ENCODE measurements around the gene PIGT.

Gene PIGT

DNA sequence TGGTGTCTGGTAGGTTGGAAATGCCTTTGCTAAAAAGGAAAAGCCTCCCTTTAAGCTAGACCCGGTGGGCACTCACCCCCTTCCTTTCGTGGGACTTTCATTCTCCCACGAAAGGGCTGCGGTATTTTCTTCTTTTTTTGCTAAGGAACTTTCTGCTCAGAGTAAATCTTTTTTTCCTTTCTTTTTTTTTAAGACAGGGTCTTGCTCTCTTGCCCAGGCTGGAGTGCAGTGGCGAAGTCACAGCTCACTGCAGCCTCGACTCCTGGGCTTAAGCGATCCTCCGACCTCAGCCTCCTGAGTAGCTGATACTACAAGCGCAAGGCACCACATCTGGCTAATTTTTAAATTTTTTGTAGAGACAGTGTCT, 41.9 kb upstream of the PIGT start:
- Histone ChIP-seq H3K4me1 (ENCODE audit: control insufficient read depth in 1 of 2, insufficient read depth in 2 of 2, low read length in 2 of 2) (peaks cover 13 to 37% of the 10 kb centered on the region in 2 donors), H3K9ac (ENCODE audit: low read depth in 1 of 2, low read length in 2 of 2) (peak overlapping the region in 1 of 2 donors; percentile 59), H3K27ac (ENCODE audit: low read depth, low read length) (no peak overlapping the region), H3K9me3 (ENCODE audit: control insufficient read depth in 1 of 2, low read length in 2 of 2) (no peaks in the 10 kb centered on the region), H3K36me3 (ENCODE audit: control insufficient read depth in 1 of 2, insufficient read depth in 2 of 2, low read length in 2 of 2) (no peaks in the 10 kb centered on the region), H3K27me3 (ENCODE audit: control insufficient read depth in 1 of 2, insufficient read depth in 2 of 2, low read length in 2 of 2) (no peaks in the 10 kb centered on the region), H3K4me3 (ENCODE audit: low read depth in 1 of 2, low read length in 2 of 2) (peak overlapping the region; percentile 67 to 82)

GRCh38 chr20:45374966-45375365, 41.0 kb upstream of the PIGT start:
- no peaks in the 10 kb centered on the region for H3K27me3 ChIP-seq (ENCODE audit: control insufficient read depth in 1 of 2, insufficient read depth in 2 of 2, low read length in 2 of 2)
- no peaks in the 10 kb centered on the region for H3K36me3 ChIP-seq (ENCODE audit: control insufficient read depth in 1 of 2, insufficient read depth in 2 of 2, low read length in 2 of 2)
- H3K9ac ChIP-seq (ENCODE audit: low read depth in 1 of 2, low read length in 2 of 2), result no peak overlapping the region
- H3K27ac ChIP-seq (ENCODE audit: low read depth, low read length), result no peak overlapping the region
- H3K4me1 ChIP-seq (ENCODE audit: control insufficient read depth in 1 of 2, insufficient read depth in 2 of 2, low read length in 2 of 2), result peaks cover 13 to 35% of the 10 kb centered on the region in 2 donors
- no peaks in the 10 kb centered on the region for H3K9me3 ChIP-seq (ENCODE audit: control insufficient read depth in 1 of 2, low read length in 2 of 2)
- no peak overlapping the region for H3K4me3 ChIP-seq (ENCODE audit: low read depth in 1 of 2, low read length in 2 of 2)

- Histone ChIP-seq H3K4me1 (ENCODE audit: control insufficient read depth in 1 of 2, insufficient read depth in 2 of 2, low read length in 2 of 2) (peaks cover 5 to 18% of the 10 kb centered on the region in 2 donors), H3K27me3 (ENCODE audit: control insufficient read depth in 1 of 2, insufficient read depth in 2 of 2, low read length in 2 of 2) (no peaks in the 10 kb centered on the region), H3K27ac (ENCODE audit: low read depth, low read length) (no peak overlapping the region), H3K9ac (ENCODE audit: low read depth in 1 of 2, low read length in 2 of 2) (no peak overlapping the region), H3K4me3 (ENCODE audit: low read depth in 1 of 2, low read length in 2 of 2) (no peak overlapping the region), H3K9me3 (ENCODE audit: control insufficient read depth in 1 of 2, low read length in 2 of 2) (no peaks in the 10 kb centered on the region), H3K36me3 (ENCODE audit: control insufficient read depth in 1 of 2, insufficient read depth in 2 of 2, low read length in 2 of 2) (no peaks in the 10 kb centered on the region)
Observed at GRCh38 chr20:45377269-45377668, 38.7 kb upstream of the PIGT start.

DNA sequence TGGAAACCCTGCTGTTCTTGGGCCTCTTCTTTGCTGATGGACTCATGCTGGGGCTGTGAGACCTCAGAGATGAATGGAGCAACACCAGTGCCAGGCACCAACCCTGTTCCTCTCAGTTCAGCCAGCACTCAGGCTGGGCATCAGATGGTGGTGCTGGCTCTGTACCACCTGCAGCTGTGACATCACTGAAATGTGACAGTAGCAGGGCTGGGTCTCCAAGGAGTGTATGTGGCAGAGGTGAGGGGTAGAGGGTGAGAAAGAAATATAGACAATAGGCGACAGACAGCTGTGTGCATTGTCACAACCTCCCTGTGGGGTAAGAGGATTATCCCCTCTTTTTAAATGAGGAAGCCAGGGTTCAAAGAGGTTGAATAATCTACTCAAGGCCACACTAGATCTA, 37.8 kb upstream of the PIGT start, which contains the start of gene TP53TG5:
TSS of gene TP53TG5 (minus strand) at position 135 of the 400 bp plus-strand sequence. CDS start at position 46, 89 bp downstream.
- no peaks in the 10 kb centered on the region for H3K9me3 ChIP-seq (ENCODE audit: control insufficient read depth in 1 of 2, low read length in 2 of 2)
- H3K4me3 ChIP-seq (ENCODE audit: low read depth in 1 of 2, low read length in 2 of 2), result no peak within 1 kb of the TSS
- no peaks in the 10 kb centered on the region for H3K36me3 ChIP-seq (ENCODE audit: control insufficient read depth in 1 of 2, insufficient read depth in 2 of 2, low read length in 2 of 2)
- H3K27ac ChIP-seq (ENCODE audit: low read depth, low read length), result no peak within 1 kb of the TSS
- H3K4me1 ChIP-seq (ENCODE audit: control insufficient read depth in 1 of 2, insufficient read depth in 2 of 2, low read length in 2 of 2), result peaks cover 1 to 10% of the 10 kb centered on the region in 2 donors
- H3K9ac ChIP-seq (ENCODE audit: low read depth in 1 of 2, low read length in 2 of 2), result no peak within 1 kb of the TSS
- H3K27me3 ChIP-seq (ENCODE audit: control insufficient read depth in 1 of 2, insufficient read depth in 2 of 2, low read length in 2 of 2), result no peaks in the 10 kb centered on the region

DNA sequence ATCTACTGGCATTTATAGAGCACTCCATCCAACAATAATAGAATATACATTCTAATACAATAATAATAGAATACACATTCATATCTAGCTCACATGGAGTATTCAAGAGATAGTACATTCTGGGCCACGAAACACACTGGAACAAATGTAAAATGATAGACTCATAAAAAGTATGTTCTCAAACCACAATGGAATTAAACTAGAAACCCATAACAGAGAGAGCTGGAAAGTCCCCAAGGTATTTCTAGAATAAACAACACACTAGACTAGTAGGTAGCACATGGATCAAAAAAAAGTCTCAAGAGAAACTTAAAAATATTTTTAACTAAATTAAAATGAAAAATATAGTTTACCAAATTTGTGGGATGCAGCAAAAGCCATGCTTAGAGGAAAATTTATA, 28.7 kb upstream of the PIGT start:
- Histone ChIP-seq H3K9ac (ENCODE audit: low read depth in 1 of 2, low read length in 2 of 2) (no peak overlapping the region), H3K4me3 (ENCODE audit: low read depth in 1 of 2, low read length in 2 of 2) (no peak overlapping the region), H3K27me3 (ENCODE audit: control insufficient read depth in 1 of 2, insufficient read depth in 2 of 2, low read length in 2 of 2) (no peaks in the 10 kb centered on the region), H3K4me1 (ENCODE audit: control insufficient read depth in 1 of 2, insufficient read depth in 2 of 2, low read length in 2 of 2) (no peaks in the 10 kb centered on the region), H3K9me3 (ENCODE audit: control insufficient read depth in 1 of 2, low read length in 2 of 2) (no peaks in the 10 kb centered on the region), H3K27ac (ENCODE audit: low read depth, low read length) (no peak overlapping the region), H3K36me3 (ENCODE audit: control insufficient read depth in 1 of 2, insufficient read depth in 2 of 2, low read length in 2 of 2) (no peaks in the 10 kb centered on the region)

DNA sequence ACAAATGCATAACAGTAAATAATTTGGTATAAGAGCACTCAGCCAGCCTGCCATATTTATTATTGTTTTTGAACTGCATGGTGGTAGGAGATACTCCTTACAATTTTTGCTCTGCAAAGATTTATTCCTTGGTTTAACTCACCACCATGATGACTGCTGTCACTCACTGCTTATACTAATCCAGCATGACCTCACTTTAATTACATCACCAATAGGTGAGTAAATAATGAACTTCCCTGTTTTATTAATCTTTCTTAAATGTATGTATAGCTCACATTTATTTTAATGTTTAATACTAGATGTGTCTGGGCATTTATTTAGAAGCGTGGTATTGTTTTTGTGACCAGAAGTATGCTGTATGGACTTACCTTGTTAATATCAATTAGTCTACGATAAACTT, 25.0 kb upstream of the PIGT start:
- Histone ChIP-seq H3K9ac (ENCODE audit: low read depth in 1 of 2, low read length in 2 of 2) (no peak overlapping the region), H3K9me3 (ENCODE audit: control insufficient read depth in 1 of 2, low read length in 2 of 2) (no peaks in the 10 kb centered on the region), H3K4me1 (ENCODE audit: control insufficient read depth in 1 of 2, insufficient read depth in 2 of 2, low read length in 2 of 2) (no peaks in the 10 kb centered on the region), H3K27ac (ENCODE audit: low read depth, low read length) (no peak overlapping the region), H3K36me3 (ENCODE audit: control insufficient read depth in 1 of 2, insufficient read depth in 2 of 2, low read length in 2 of 2) (no peaks in the 10 kb centered on the region), H3K4me3 (ENCODE audit: low read depth in 1 of 2, low read length in 2 of 2) (no peak overlapping the region), H3K27me3 (ENCODE audit: control insufficient read depth in 1 of 2, insufficient read depth in 2 of 2, low read length in 2 of 2) (no peaks in the 10 kb centered on the region)

DNA sequence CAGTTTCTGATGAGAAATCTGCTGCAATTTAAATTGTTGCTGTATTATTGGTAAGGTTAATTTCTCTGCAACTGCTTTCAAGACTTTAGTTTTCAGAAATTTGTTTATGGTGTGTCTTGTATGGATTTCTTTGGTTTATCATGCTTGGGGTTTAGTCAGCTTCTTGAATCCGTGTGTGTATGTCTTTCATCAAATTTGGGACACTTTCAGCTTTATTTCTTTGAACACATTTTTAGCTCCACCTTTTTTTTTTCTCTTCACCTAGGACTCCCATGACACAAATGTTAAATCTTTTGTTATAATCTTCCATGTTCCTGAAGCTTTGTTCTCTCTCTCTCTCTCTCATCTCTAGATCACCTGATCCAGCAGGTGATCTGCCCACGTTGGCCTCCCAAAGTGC, 24.4 kb upstream of the PIGT start:
- no peaks in the 10 kb centered on the region for H3K9me3 ChIP-seq (ENCODE audit: control insufficient read depth in 1 of 2, low read length in 2 of 2)
- no peaks in the 10 kb centered on the region for H3K27me3 ChIP-seq (ENCODE audit: control insufficient read depth in 1 of 2, insufficient read depth in 2 of 2, low read length in 2 of 2)
- no peak overlapping the region for H3K4me3 ChIP-seq (ENCODE audit: low read depth in 1 of 2, low read length in 2 of 2)
- H3K36me3 ChIP-seq (ENCODE audit: control insufficient read depth in 1 of 2, insufficient read depth in 2 of 2, low read length in 2 of 2), result no peaks in the 10 kb centered on the region
- no peaks in the 10 kb centered on the region for H3K4me1 ChIP-seq (ENCODE audit: control insufficient read depth in 1 of 2, insufficient read depth in 2 of 2, low read length in 2 of 2)
- no peak overlapping the region for H3K9ac ChIP-seq (ENCODE audit: low read depth in 1 of 2, low read length in 2 of 2)
- no peak overlapping the region for H3K27ac ChIP-seq (ENCODE audit: low read depth, low read length)

GRCh38 chr20:45392733-45393132, 23.2 kb upstream of the PIGT start:
- H3K4me1 ChIP-seq (ENCODE audit: control insufficient read depth in 1 of 2, insufficient read depth in 2 of 2, low read length in 2 of 2), result no peaks in the 10 kb centered on the region
- no peaks in the 10 kb centered on the region for H3K9me3 ChIP-seq (ENCODE audit: control insufficient read depth in 1 of 2, low read length in 2 of 2)
- H3K27ac ChIP-seq (ENCODE audit: low read depth, low read length), result no peak overlapping the region
- no peak overlapping the region for H3K9ac ChIP-seq (ENCODE audit: low read depth in 1 of 2, low read length in 2 of 2)
- H3K27me3 ChIP-seq (ENCODE audit: control insufficient read depth in 1 of 2, insufficient read depth in 2 of 2, low read length in 2 of 2), result no peaks in the 10 kb centered on the region
- H3K4me3 ChIP-seq (ENCODE audit: low read depth in 1 of 2, low read length in 2 of 2), result no peak overlapping the region
- H3K36me3 ChIP-seq (ENCODE audit: control insufficient read depth in 1 of 2, insufficient read depth in 2 of 2, low read length in 2 of 2), result no peaks in the 10 kb centered on the region

DNA sequence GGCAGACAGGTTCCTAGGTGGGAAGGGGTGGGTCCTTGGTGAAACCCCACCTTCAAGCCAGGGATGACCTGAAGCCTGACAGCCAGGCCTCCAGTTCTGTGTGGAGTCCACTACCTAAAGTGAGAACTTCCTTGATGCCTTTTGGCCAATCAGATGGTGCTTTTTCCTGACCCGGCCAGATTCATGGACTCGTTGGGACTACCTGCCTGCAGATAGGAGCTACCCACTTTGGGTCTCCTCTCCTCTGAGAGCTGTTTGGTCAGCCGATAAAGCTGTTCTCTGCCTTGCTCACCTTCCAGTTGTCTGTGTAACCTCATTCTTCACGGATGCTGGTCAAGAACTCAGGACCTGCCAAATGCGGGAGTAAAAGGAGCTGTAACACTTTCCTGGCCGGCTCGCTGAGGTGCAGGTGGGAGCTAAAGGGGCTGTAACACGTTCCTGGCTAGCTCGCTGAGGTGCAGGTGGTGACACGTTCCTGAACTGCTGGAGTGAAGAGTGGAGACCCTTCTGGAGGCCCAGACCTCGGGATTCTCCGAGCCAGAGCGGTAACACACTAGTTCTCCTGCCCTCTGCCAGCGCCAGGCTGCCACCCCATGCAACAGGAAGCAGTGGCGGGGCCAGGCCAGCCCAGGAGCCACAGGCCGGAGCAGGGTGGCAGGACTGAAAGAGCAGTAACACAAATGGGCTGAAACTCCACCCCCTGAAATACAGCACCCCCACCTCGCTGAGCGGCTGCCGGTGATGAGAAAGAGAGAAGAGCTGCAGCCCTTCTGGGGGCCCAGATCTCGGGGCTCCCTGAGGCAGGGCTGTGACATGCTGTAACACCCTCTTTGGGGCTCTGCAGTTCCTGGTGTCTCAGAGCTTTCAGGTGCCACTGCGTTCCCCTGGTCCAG, 21.5 kb upstream of the PIGT start:
- Histone ChIP-seq H3K4me1 (ENCODE audit: control insufficient read depth in 1 of 2, insufficient read depth in 2 of 2, low read length in 2 of 2) (no peaks in the 10 kb centered on the region), H3K9me3 (ENCODE audit: control insufficient read depth in 1 of 2, low read length in 2 of 2) (peaks cover 0 to 2% of the 10 kb centered on the region in 2 donors), H3K36me3 (ENCODE audit: control insufficient read depth in 1 of 2, insufficient read depth in 2 of 2, low read length in 2 of 2) (no peaks in the 10 kb centered on the region), H3K9ac (ENCODE audit: low read depth in 1 of 2, low read length in 2 of 2) (no peak overlapping the region), H3K4me3 (ENCODE audit: low read depth in 1 of 2, low read length in 2 of 2) (no peak overlapping the region), H3K27me3 (ENCODE audit: control insufficient read depth in 1 of 2, insufficient read depth in 2 of 2, low read length in 2 of 2) (no peaks in the 10 kb centered on the region), H3K27ac (ENCODE audit: low read depth, low read length) (no peak overlapping the region)

DNA sequence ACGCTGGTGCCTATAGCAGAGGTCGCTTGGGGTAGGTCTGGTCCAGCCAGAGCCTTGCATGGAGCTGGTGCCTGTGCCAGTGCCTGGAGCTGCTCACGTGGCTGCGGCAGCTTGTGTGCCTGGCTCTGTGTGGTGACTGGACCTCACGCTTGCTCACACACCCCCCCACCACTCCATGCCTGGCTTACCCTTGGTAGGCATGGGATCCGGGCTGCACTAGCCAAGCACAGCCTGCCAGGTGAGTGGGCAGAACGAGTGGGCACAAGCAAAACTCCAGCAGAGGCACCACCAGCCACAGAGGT, 20.9 kb upstream of the PIGT start:
- no peak overlapping the region for H3K27ac ChIP-seq (ENCODE audit: low read depth, low read length)
- H3K4me1 ChIP-seq (ENCODE audit: control insufficient read depth in 1 of 2, insufficient read depth in 2 of 2, low read length in 2 of 2), result no peaks in the 10 kb centered on the region
- H3K4me3 ChIP-seq (ENCODE audit: low read depth in 1 of 2, low read length in 2 of 2), result no peak overlapping the region
- peaks cover 4 to 6% of the 10 kb centered on the region in 2 donors for H3K9me3 ChIP-seq (ENCODE audit: control insufficient read depth in 1 of 2, low read length in 2 of 2)
- H3K9ac ChIP-seq (ENCODE audit: low read depth in 1 of 2, low read length in 2 of 2), result no peak overlapping the region
- H3K27me3 ChIP-seq (ENCODE audit: control insufficient read depth in 1 of 2, insufficient read depth in 2 of 2, low read length in 2 of 2), result no peaks in the 10 kb centered on the region
- H3K36me3 ChIP-seq (ENCODE audit: control insufficient read depth in 1 of 2, insufficient read depth in 2 of 2, low read length in 2 of 2), result no peaks in the 10 kb centered on the region

Data from duodenal mucosa (tissue), 2 donors.